WTC11 (cell line): ENCODE data around the gene KAT6B. TPM values are rescaled to one million over a fixed set of nuclear protein-coding genes. Genes with fewer than 3 reads are reported as not detected.
"Not testable (repeated sequence)": the region's sequence is repeated elsewhere in the genome, so short reads cannot be mapped to it uniquely, and the experiment has no call there.

Experiments used
- ATAC-seq: fragments of 200-7000 bp; cut with Tn5 transposase; 2 replicates; pipeline ENCODE4 v1.10.0; 2021; ENCODE audit warnings: mild to moderate bottlenecking, moderate library complexity
- CTCF ChIA-PET: fragments of 300-600 bp; sonication (Branson Sonifier 250); formaldehyde crosslinking; loops from one replicate; lab custom pipeline; 2021; ENCODE audit warnings: antibody characterized with exemption; lab: Charles Lee
- POLR2A ChIA-PET: fragments of 350-600 bp; sonication (Branson Sonifier 250); formaldehyde crosslinking; loops from one replicate; lab custom pipeline; 2021; ENCODE audit warnings: antibody characterized with exemption; lab: Charles Lee
- DNase-seq: peaks from one replicate; pipeline ENCODE4 v3.0.0; 2021; ENCODE audit warnings: low spot score
- H3K27ac Mint-ChIP-seq: 2 replicates; pipeline ENCODE4 v1.8.0; 2021; ENCODE audit warnings: mixed read lengths
- H3K27me3 Mint-ChIP-seq: 2 replicates; pipeline ENCODE4 v1.8.0; 2021; ENCODE audit warnings: low read depth, mild to moderate bottlenecking, moderate library complexity, mixed read lengths
- H3K36me3 Mint-ChIP-seq: 2 replicates; pipeline ENCODE4 v1.8.0; 2021; ENCODE audit warnings: mixed read lengths
- H3K4me1 Mint-ChIP-seq: 2 replicates; pipeline ENCODE4 v1.8.0; 2022; ENCODE audit warnings: mixed read lengths
- H3K4me3 Mint-ChIP-seq: 2 replicates; pipeline ENCODE4 v1.8.0; 2021; ENCODE audit warnings: mild to moderate bottlenecking, moderate library complexity, mixed read lengths
- H3K9me3 Mint-ChIP-seq: 2 replicates; pipeline ENCODE4 v1.8.0; 2021; ENCODE audit warnings: mixed read lengths
- AR ChIP-seq: fragments of 250-450 bp; sonication (Bioruptor Pico); IDR thresholded peaks from 2 replicates; pipeline ENCODE4 v1.9.0; 2021; ENCODE audit warnings: mild to moderate bottlenecking
- FOXK1 ChIP-seq: sonication (generic); formaldehyde crosslinking; IDR thresholded peaks from 2 replicates; pipeline ENCODE4 v1.8.0; 2022; ENCODE audit warnings: mild to moderate bottlenecking, moderate library complexity, missing genetic modification reagents
- GABPB1 ChIP-seq: sonication (generic); formaldehyde crosslinking; IDR thresholded peaks from 2 replicates; pipeline ENCODE4 v1.8.1; 2023; ENCODE audit warnings: mild to moderate bottlenecking, missing genetic modification reagents
- KAT7 ChIP-seq: sonication (generic); formaldehyde crosslinking; IDR thresholded peaks from 2 replicates; pipeline ENCODE4 v1.8.1; 2023; ENCODE audit warnings: missing genetic modification reagents, mild to moderate bottlenecking, borderline replicate concordance
- MXD4 ChIP-seq: fragments of 250-450 bp; sonication (Bioruptor Pico); IDR thresholded peaks from 2 replicates; pipeline ENCODE4 v1.8.0; 2021; ENCODE audit warnings: mild to moderate bottlenecking, moderate library complexity, borderline replicate concordance
- NFYB ChIP-seq: sonication (generic); formaldehyde crosslinking; conservative IDR thresholded peaks from 2 replicates; pipeline ENCODE4 v1.8.0; 2022; ENCODE audit warnings: low read depth, missing genetic modification reagents
- PREB ChIP-seq: sonication (generic); formaldehyde crosslinking; IDR thresholded peaks from 2 replicates; pipeline ENCODE4 v1.8.1; 2022; ENCODE audit warnings: mild to moderate bottlenecking, missing genetic modification reagents, moderate library complexity, borderline replicate concordance
- PRRX2 ChIP-seq: fragments of 250-450 bp; sonication (Bioruptor Pico); IDR thresholded peaks from 2 replicates; pipeline ENCODE4 v1.8.0; 2021; ENCODE audit warnings: mild to moderate bottlenecking
- STAT6 ChIP-seq: sonication (generic); formaldehyde crosslinking; conservative IDR thresholded peaks from 2 replicates; pipeline ENCODE4 v1.8.1; 2023; ENCODE audit warnings: mild to moderate bottlenecking, low read depth, missing genetic modification reagents, moderate library complexity
- TEAD4 ChIP-seq: sonication (generic); formaldehyde crosslinking; IDR thresholded peaks from 2 replicates; pipeline ENCODE4 v1.8.0; 2022; ENCODE audit warnings: mild to moderate bottlenecking, missing genetic modification reagents
- ZNF281 ChIP-seq: sonication (generic); formaldehyde crosslinking; IDR thresholded peaks from 2 replicates; pipeline ENCODE4 v1.8.0; 2023; ENCODE audit warnings: mild to moderate bottlenecking, missing genetic modification reagents
- ZNF532 ChIP-seq: fragments of 250-450 bp; sonication (Bioruptor Pico); IDR thresholded peaks from 2 replicates; pipeline ENCODE4 v1.9.0; 2021; ENCODE audit warnings: mild to moderate bottlenecking, borderline replicate concordance
- ZSCAN18 ChIP-seq: fragments of 250-450 bp; sonication (Bioruptor Pico); IDR thresholded peaks from 2 replicates; pipeline ENCODE4 v2.1.2; 2022; ENCODE audit warnings: mild to moderate bottlenecking, moderate library complexity
- total RNA-seq: library from RNA; stranded (reverse); gene quantifications from 3 replicates; pipeline ENCODE4 v1.2.3, GENCODE V29; 2021

Gene KAT6B
- total RNA-seq, 1 experiment from 2014 or later: 18.5 TPM

GRCh38 chr10:75051308-75051707, 224.9 kb downstream of the KAT6B start (continued):
- TF ChIP-seq STAT6: no peak
- TF ChIP-seq ZSCAN18 (CRISPR knock-in tag): no peak
- TF ChIP-seq ZNF532 (CRISPR knock-in tag): no peak
- no peak for TF ChIP-seq TEAD4 (CRISPR knock-in tag)
- no peak for TF ChIP-seq GABPB1 (CRISPR knock-in tag)
- TF ChIP-seq NFYB (CRISPR knock-in tag): no peak
- no peak for TF ChIP-seq KAT7 (CRISPR knock-in tag)
- no peak for TF ChIP-seq AR (CRISPR knock-in tag)
- no peak for TF ChIP-seq PRRX2 (CRISPR knock-in tag)
- TF ChIP-seq ZNF281 (CRISPR knock-in tag): no peak
- TF ChIP-seq FOXK1: no peak
- TF ChIP-seq MXD4 (CRISPR knock-in tag): no peak
- TF ChIP-seq PREB: no peak
- TF ChIP-seq, all 79 proteins: peak for 0

GRCh38 chr10:75055896-75056406, 229.6 kb downstream of the KAT6B start:
- H3K27me3 Mint-ChIP-seq, DNase-seq, CTCF ChIA-PET, ATAC-seq, H3K4me3 Mint-ChIP-seq, POLR2A ChIA-PET, H3K36me3 Mint-ChIP-seq, H3K4me1 Mint-ChIP-seq, H3K9me3 Mint-ChIP-seq, H3K27ac Mint-ChIP-seq: not testable (repeated sequence)
